ENCODE data around the gene MAT1A. TPM values are rescaled to one million over a fixed set of nuclear protein-coding genes. Genes with fewer than 3 reads are reported as not detected.

The MAT1A gene
- total RNA-seq, 1 experiment from 2014 or later: 2.1 TPM

GRCh38 chr10:80276335-80276734, 13.1 kb downstream of the MAT1A start:
- H3K27me3 Mint-ChIP-seq (ENCODE audit: low read depth): peaks cover 4% of the 10 kb centered on the region; the same call in 1 of the 2 replicates
- DNase-seq: no peak

More at GRCh38 chr10:80276335-80276734, 13.1 kb downstream of the MAT1A start:
- H3K27me3 ChIP-seq (ENCODE audit: insufficient read depth, low read length): no peaks in the 10 kb centered on the region
- H2BK15ac ChIP-seq (ENCODE audit: low read depth, low read length): no peak overlapping the region
- no peaks in the 10 kb centered on the region for H3K9me3 ChIP-seq (ENCODE audit: control insufficient read depth, low read depth, low read length)
- H3K18ac ChIP-seq (ENCODE audit: insufficient read length, low read depth, low read length): no peak overlapping the region
- H3K56ac ChIP-seq (ENCODE audit: insufficient read length, low read depth, low read length): no peak overlapping the region
- H2BK12ac ChIP-seq (ENCODE audit: insufficient read length, low read depth, low read length): no peak overlapping the region
- H2BK120ac ChIP-seq (ENCODE audit: low read depth, low read length, poor library complexity, severe bottlenecking): no peak overlapping the region
- no peak overlapping the region for H3K4me2 ChIP-seq (ENCODE audit: insufficient read depth, insufficient read length, low read length)
- no peak overlapping the region for H4K91ac ChIP-seq (ENCODE audit: insufficient read length, low read depth, low read length)
- peaks cover 0 to 2% (median under 1%) of the 10 kb centered on the region in 3 experiments; a peak in 1 of 7 replicates for H3K36me3 Mint-ChIP-seq (ENCODE audit: insufficient read depth in 1 of 3, low read depth in 3 of 3)
- no peak overlapping the region for H2AK5ac ChIP-seq (ENCODE audit: insufficient read length, low read length)
- H3K4me3 Mint-ChIP-seq: no peak overlapping the region
- H3K23ac ChIP-seq (ENCODE audit: insufficient read length, low read depth, low read length): no peak overlapping the region
- H2BK5ac ChIP-seq (ENCODE audit: insufficient read length, low read length): no peak overlapping the region
- H2BK20ac ChIP-seq (ENCODE audit: low read depth, low read length, poor library complexity, severe bottlenecking): no peak overlapping the region
- H2AFZ ChIP-seq (ENCODE audit: low read length): no peak overlapping the region
- no peak overlapping the region for H3K4ac ChIP-seq (ENCODE audit: low read depth, low read length)
- no peak overlapping the region for H3K27ac ChIP-seq (ENCODE audit: insufficient read length, low read depth, low read length)
- H3K14ac ChIP-seq (ENCODE audit: insufficient read depth, low read length): no peak overlapping the region
- no peaks in the 10 kb centered on the region for H4K20me1 ChIP-seq (ENCODE audit: control insufficient read depth, insufficient read depth, insufficient read length)
- no peaks in the 10 kb centered on the region for H3K79me2 ChIP-seq (ENCODE audit: insufficient read depth, low read length)
- H3K9me3 Mint-ChIP-seq: no peaks in the 10 kb centered on the region
- H3K4me1 Mint-ChIP-seq: peaks cover 4 to 8% of the 10 kb centered on the region in 2 experiments
- H4K5ac ChIP-seq (ENCODE audit: insufficient read length, low read depth, low read length): no peak overlapping the region
- no peaks in the 10 kb centered on the region for H3K23me2 ChIP-seq (ENCODE audit: insufficient read length, low read depth, low read length, poor library complexity, severe bottlenecking)
- TF ChIP-seq CTCF (conservative IDR thresholded peaks at IDR 0.05): no peak
- H3K27ac Mint-ChIP-seq: no peak overlapping the region
- no peaks in the 10 kb centered on the region for H3K4me1 ChIP-seq (ENCODE audit: insufficient read depth, low read length)
- H3K79me1 ChIP-seq (ENCODE audit: insufficient read depth, low read depth, low read length, poor library complexity, severe bottlenecking): no peaks in the 10 kb centered on the region
- no peak overlapping the region for H4K8ac ChIP-seq (replicated peaks; ENCODE audit: insufficient read length, low read depth, low read length)
- WGBS (ENCODE audit: extremely low coverage, insufficient read length, low lambda C conversion rate): no CpG with 5 or more reads among the region's 16 CpGs
- no peak overlapping the region for H3K9ac ChIP-seq (ENCODE audit: extremely low read depth, insufficient read length, low read length)
- H3T11ph ChIP-seq (ENCODE audit: low read length): no peak overlapping the region

Measured in H9 (cell line).